ENCODE data around the gene IL15RA.

DNA sequence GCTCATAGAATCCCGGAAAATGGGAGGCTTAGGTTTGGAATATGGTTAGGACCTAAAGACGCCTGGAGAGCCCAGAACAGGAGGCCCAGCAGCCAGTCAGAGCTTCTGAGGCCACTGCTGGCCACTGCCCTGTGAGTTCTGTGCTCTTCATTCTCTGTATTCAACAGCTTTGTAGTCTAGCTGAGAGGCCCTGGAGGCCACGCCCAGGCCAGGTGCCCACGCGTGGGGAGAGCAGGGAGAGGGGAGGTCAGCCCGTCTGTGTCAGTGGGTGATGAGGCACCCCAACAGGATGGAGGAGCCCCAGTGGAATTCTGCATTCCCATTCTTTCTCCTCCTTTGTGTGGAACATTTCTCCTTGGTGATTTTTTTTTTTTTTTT lies 29.1 kb downstream of the IL15RA start:
- TF ChIP-seq, protein P1, sequence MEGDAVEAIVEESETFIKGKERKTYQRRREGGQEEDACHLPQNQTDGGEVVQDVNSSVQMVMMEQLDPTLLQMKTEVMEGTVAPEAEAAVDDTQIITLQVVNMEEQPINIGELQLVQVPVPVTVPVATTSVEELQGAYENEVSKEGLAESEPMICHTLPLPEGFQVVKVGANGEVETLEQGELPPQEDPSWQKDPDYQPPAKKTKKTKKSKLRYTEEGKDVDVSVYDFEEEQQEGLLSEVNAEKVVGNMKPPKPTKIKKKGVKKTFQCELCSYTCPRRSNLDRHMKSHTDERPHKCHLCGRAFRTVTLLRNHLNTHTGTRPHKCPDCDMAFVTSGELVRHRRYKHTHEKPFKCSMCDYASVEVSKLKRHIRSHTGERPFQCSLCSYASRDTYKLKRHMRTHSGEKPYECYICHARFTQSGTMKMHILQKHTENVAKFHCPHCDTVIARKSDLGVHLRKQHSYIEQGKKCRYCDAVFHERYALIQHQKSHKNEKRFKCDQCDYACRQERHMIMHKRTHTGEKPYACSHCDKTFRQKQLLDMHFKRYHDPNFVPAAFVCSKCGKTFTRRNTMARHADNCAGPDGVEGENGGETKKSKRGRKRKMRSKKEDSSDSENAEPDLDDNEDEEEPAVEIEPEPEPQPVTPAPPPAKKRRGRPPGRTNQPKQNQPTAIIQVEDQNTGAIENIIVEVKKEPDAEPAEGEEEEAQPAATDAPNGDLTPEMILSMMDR (IDR thresholded peaks at IDR 0.05) = no peak
- no peak for TF ChIP-seq POLR2A (IDR thresholded peaks at IDR 0.05)

Data from esophagus squamous epithelium (tissue), 4 donors.